HG03469 (cell line): Measurements from ENCODE around the gene PHF21B.
"Not testable (repeated sequence)": the region's sequence is repeated elsewhere in the genome, so short reads cannot be mapped to it uniquely, and the experiment has no call there.

ENCODE experiments used
- ATAC-seq: cut with Tn5 transposase; IDR thresholded peaks from one replicate; pipeline ENCODE4 v1.9.1; 2021; ENCODE audit warnings: mild to moderate bottlenecking, moderate library complexity, moderate number of reproducible peaks; ENCODE audit not compliant: unreplicated experiment

The PHF21B gene

GRCh38 chr22:45009606-45010531 lies at the start of gene PHF21B:
Gene PHF21B (minus strand): TSS chr22:45010005. CDS start chr22:45009549, 456 bp downstream.
- no peak for ATAC-seq

GRCh38 chr22:45059296-45059695 lies 49.5 kb upstream of the PHF21B start:
- ATAC-seq, result no peak

- no peak for ATAC-seq
Measured at GRCh38 chr22:45058622-45058912, 48.8 kb upstream of the PHF21B start.

- no peak for ATAC-seq
Measured at GRCh38 chr22:45055936-45056335, 46.1 kb upstream of the PHF21B start.

- ATAC-seq, result no peak
Measured at GRCh38 chr22:45053571-45053970, 43.8 kb upstream of the PHF21B start.

GRCh38 chr22:45053094-45053493 lies 43.3 kb upstream of the PHF21B start:
- ATAC-seq, result no peak

GRCh38 chr22:45052665-45053064 lies 42.9 kb upstream of the PHF21B start:
- ATAC-seq, result not testable (repeated sequence)

GRCh38 chr22:45051946-45052345 lies 42.1 kb upstream of the PHF21B start:
- no peak for ATAC-seq

GRCh38 chr22:45051419-45051818 lies 41.6 kb upstream of the PHF21B start:
- no peak for ATAC-seq

- ATAC-seq, result no peak
Measured at GRCh38 chr22:45047260-45047659, 37.5 kb upstream of the PHF21B start.

GRCh38 chr22:45045208-45045607 lies 35.4 kb upstream of the PHF21B start:
- ATAC-seq, result no peak

- no peak for ATAC-seq
Measured at GRCh38 chr22:45042263-45042662, 32.5 kb upstream of the PHF21B start.

- ATAC-seq, result no peak
Measured at GRCh38 chr22:45039133-45039532, 29.3 kb upstream of the PHF21B start.

- ATAC-seq, result no peak
Measured at GRCh38 chr22:45036154-45036553, 26.3 kb upstream of the PHF21B start.

- no peak for ATAC-seq
Measured at GRCh38 chr22:45034821-45035220, 25.0 kb upstream of the PHF21B start.

GRCh38 chr22:45034156-45034555 lies 24.4 kb upstream of the PHF21B start:
- ATAC-seq, result no peak

GRCh38 chr22:45033136-45033535 lies 23.3 kb upstream of the PHF21B start:
- ATAC-seq, result no peak

- no peak for ATAC-seq
Measured at GRCh38 chr22:45031629-45032403, 22.0 kb upstream of the PHF21B start.

- no peak for ATAC-seq
Measured at GRCh38 chr22:45029501-45029900, 19.7 kb upstream of the PHF21B start.

GRCh38 chr22:45026511-45026910 lies 16.7 kb upstream of the PHF21B start:
- ATAC-seq, result no peak

GRCh38 chr22:45023431-45023830 lies 13.6 kb upstream of the PHF21B start:
- ATAC-seq, result no peak
